Stromal cell of bone marrow (primary cell): ENCODE data around the gene PRR14L.
"Not testable (repeated sequence)": the region's sequence is repeated elsewhere in the genome, so short reads cannot be mapped to it uniquely, and the experiment has no call there.

ENCODE experiments used
- DNase-seq: peaks from one replicate; pipeline ENCODE4 v3.0.0-alpha.2; 2012; ENCODE audit warnings: low read depth

The PRR14L gene

GRCh38 chr22:31749636-31750364 is at the start of gene PRR14L:
Gene PRR14L, minus strand, starts transcription at chr22:31750132. Its CDS starts 11,272 bp downstream, at chr22:31738860.
- peak; percentile 88 for DNase-seq

DNA sequence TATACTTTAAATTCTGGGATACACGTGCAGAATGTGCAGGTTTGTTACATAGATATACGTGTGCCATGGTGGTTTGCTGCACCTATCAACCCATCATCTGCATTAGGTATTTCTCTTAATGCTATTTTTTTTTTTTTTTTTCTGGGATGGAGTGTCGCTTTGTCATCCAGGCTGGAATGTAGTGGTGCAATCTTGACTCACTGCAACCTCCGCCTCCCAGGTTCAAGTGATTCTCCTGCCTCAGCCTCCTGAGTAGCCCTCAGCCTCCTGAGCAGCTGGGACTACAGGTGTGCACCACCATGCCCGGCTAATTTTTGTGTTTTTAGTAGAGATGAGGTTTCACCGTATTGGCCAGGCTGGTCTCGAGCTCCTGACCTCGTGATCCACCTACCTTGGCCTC is 49.4 kb upstream of the PRR14L start:
- DNase-seq, result not testable (repeated sequence)

GRCh38 chr22:31790240-31790639 is 40.3 kb upstream of the PRR14L start:
- no peak for DNase-seq

DNA sequence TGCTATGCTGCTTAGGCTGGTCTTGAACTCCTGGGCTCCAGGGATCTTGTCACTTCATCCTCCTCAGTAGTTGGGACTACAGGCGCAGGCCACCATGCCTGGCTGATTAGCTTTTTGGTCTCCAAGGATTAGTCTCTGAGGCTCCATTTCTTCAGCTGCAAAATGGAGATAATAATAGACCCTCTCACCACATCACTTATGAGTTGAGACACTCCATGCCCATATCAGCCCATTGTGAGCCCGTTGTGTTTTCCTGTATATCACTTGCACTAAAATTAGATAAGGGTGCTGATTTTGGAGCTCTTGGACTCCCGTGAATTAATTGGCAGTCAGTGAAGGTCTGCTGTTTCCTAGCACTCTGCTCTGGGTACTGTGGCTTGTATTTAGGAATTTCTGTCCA is 39.9 kb upstream of the PRR14L start:
- no peak for DNase-seq

GRCh38 chr22:31776231-31776630 is 26.3 kb upstream of the PRR14L start:
- DNase-seq, result no peak

DNA sequence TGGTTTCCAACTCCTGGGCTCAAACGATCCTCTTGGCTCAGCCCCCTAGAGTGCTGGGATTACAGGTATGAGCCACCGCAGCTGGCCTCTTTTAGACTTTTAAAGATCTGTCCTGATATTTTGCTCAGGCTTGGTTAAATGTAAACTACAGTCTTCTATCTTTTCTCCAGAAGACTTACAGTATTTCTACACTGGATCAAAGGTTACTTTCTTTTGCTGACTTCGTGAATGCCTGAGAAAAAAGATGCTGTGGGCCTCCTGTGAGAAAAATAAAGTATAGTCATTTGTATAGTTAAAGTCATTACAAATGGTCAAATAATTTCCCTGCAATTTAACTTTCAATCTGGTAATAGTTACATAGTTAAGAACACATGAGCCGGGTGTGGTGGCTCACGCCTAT is 23.5 kb upstream of the PRR14L start:
- no peak for DNase-seq

GRCh38 chr22:31768422-31769059 is 18.6 kb upstream of the PRR14L start:
- DNase-seq, result no peak

GRCh38 chr22:31764785-31765184 is 14.9 kb upstream of the PRR14L start:
- DNase-seq, result no peak

DNA sequence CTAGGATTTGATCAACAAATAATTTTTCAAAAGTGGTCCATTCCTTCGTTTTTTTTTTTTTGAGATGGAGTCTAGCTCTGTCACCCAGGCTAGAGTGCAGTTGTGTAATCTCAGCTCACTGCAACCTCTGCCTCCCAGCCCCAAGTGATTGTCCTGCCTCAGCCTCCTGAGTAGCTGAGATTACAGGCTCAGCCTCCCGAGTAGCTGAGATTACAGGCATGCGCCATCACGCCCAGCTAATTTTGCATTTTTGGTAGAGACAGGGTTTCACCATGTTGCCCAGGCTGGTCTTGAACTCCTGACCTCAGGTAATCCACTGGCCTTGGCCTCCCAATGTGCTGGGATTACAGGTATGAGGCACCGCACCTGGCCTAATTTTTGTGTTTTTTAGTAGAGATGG is 8.9 kb upstream of the PRR14L start:
- DNase-seq, result not testable (repeated sequence)

DNA sequence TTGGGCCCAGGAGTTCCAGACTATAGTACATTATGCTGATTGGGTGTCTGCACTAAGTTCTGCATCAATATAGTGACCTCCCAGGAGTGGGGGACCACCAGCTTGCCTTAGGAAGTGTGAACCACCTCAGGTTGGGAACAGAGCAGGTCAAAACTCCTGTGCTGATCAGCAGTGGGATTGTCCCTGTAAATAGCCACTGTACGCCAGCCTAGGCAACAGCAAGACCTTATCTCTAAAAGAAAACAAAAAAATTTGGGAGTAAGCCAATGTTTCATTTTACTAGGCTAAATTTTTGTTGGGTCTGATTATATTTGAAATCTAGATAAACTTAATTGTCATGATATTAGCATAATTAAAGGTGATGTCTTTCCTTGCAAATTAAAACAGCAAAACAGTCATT is 7.3 kb upstream of the PRR14L start:
- DNase-seq, result no peak

DNA sequence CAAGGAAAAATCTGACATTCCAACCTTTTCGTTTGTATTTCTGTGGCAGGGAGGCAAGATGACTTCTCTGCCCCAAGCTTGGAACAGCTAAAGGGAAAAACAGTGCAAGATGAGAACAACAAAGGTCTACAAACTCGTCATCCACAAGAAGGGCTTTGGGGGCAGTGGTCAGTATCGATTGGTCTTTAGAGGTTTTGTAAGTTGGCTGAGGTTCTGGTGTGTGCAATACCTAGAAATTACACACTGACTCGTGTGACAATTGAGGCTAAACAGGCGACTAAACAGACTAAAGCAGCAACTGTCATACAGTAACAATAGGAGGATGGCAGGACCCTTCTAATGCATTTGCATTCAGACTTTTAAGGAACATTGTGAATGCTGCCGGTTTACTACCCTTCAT is 4.9 kb upstream of the PRR14L start:
- no peak for DNase-seq

DNA sequence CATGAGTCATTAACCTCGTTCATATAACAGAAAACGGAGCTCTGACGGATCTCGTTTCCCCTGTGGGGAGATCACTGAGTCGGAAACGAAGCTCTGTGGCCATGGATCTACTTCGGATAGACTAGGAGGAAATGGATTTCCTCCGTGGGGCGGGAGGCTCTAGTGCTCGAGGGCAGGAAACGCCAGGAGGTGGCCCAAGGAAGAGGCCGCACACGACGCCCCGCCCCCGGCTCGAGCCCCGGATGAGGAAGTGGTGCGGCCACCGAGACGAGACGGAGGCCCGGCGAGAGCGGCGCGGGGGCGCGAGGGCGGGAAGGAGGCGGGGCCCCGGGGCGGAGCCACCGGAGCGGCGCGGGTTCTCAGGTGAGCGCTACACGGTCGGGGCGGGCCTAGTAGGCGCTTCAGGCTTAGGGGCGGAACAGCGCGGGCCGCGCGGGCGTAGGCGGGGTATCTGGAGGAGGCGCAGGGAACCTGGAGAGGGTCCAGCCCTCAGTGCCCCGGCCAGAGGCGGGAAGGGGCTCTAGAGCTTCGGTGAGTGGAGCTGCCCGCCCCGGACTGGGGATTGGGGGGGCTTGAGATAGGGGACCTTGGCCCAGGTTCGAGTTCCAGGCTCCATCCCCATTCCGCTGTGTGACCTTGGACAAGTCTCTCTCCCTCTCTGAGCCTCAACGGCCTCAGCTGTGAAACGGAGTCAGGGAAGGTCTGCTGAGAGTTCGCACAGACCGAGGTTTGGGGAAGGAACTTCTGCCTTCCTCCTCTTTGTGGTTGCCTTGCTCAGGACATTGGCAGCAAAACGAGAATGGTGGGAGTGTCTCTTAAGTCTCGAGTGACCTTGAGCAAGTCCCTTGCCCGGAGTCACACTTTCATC is 3.9 kb upstream of the PRR14L start, which contains the start of gene DEPDC5:
TSS of gene DEPDC5 (plus strand) at position 386 of the 868 bp plus-strand sequence. CDS start 903 bp downstream, outside the sequence.
- DNase-seq, result peak; percentile 90

DNA sequence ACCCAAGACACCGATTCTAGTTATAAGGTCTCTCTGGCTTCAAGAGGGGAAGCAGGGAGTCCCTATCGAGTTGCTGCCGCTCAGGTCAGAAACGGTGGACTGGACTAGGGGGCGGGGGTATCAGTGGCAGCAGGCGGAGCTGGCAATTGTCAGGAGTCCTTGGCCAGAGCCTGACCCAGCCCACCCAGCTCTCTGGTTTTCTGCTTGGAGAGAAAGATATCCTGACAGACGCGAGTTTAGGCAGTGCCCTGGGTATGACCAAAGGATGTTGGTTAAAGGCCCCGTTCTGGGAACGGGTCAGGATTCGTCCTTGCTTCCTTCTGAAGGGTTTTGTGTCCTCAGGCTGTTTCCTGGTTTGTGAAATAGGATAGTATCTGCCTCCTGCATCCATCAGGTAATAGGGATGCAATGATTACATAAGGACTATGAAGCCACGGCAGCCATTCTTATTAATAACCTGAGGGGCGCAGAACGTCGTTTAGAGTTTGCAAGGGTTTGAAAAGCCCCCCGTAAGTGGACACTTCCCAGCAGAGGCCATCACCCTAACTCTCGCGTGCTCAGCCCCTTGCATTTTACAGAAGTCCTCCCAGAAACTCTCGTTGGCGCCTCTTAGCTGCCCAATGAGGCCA is 3.2 kb upstream of the PRR14L start:
- no peak for DNase-seq

DNA sequence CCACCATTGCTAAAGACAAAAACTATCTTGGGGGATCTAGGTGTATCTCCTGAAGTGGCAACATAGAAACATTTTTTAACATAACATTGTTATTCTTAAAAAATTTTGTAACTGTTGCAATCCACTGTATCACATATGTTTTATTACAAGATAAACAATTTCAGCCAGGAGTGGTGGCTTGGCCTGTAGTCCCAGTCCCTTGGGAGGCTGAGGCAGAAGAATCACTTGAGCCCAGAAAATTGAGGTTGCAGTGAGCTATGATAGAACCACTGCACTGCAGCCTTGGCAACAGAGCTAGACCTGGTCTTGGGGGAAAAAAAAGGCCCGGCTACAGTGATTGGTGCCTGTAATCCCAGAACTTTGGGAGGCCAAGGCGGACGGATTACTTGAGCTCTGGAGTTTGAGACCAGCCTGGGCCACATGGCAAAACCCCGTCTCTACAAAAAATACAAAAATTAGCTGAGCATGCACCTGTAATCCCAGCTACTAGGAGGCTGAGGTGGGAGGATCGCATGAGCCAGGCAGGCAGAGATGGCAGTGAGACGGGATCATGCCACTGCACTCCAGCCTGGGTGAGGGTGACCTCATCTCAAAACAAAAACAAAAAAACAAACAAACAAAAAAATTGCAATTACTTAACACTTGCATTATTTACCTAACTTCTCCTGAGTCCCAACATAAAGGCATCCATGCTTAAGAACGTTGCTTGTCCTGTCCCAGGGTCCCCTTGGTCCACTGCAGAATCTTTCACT is 2.3 kb upstream of the PRR14L start:
- DNase-seq, result no peak

- DNase-seq, result no peak
Observed at GRCh38 chr22:31750365-31751284, 693 bp upstream of the PRR14L start.

DNA sequence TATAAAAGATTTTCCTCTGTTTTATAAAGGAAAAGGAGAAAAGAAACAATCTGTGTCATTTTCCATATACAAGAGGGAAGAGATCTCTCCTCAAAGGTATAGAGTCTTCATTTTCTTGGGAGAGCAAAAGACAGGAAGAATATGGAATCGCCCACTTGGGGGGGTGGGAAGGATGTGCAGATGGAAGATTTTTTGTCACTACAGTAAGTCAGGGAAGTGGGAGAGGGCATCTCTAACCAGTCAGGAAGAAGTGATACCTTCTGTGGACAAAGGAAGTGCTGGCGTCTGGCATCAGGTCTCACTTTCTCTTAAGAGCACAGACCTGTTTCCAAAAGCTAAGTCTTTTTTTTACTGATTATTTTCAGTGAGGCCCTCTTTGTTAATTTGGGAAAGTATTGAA is 1.4 kb downstream of the PRR14L start:
- no peak for DNase-seq

DNA sequence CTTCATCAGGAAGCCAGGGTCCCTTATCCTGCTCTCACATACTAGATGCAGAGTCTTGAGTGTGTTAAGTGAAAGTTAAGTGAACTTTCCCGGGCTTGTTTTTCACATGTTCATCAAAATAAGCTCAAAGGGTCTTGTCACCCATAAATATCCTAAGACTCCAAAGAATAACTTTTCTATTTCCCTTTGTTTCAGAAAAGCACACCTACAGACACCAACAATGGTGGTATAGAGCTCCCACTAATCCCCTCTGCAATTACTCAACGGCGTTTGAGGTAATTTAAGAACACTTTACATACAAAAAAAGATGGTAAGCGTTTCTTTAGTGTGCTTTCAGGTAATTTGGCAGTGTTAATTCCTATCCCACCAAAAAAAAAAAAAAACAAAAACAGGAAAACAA is 2.5 kb downstream of the PRR14L start:
- DNase-seq, result no peak

GRCh38 chr22:31743871-31744270 is 6.1 kb downstream of the PRR14L start:
- no peak for DNase-seq

DNA sequence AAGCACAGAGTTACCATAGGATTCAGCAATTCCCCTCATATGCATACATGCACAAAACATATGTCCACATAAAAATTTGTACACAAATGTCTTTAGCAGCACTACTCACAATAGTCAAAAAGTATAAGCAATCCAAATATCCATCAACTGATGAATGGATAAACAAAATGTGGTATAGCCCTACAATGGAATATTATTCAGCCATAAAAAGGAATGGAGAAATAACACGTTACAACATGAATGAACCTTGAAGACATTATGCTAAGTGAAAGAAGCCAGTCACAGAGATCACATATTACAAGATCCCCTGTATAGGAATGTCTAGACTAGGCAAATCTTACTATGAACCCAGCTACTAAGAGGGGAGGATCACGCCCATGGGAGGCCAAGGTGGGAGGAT is 7.2 kb downstream of the PRR14L start:
- DNase-seq, result no peak

- no peak for DNase-seq
Observed at GRCh38 chr22:31742115-31742514, 7.8 kb downstream of the PRR14L start.
